ENCODE data around the gene UBQLN4.

DNA sequence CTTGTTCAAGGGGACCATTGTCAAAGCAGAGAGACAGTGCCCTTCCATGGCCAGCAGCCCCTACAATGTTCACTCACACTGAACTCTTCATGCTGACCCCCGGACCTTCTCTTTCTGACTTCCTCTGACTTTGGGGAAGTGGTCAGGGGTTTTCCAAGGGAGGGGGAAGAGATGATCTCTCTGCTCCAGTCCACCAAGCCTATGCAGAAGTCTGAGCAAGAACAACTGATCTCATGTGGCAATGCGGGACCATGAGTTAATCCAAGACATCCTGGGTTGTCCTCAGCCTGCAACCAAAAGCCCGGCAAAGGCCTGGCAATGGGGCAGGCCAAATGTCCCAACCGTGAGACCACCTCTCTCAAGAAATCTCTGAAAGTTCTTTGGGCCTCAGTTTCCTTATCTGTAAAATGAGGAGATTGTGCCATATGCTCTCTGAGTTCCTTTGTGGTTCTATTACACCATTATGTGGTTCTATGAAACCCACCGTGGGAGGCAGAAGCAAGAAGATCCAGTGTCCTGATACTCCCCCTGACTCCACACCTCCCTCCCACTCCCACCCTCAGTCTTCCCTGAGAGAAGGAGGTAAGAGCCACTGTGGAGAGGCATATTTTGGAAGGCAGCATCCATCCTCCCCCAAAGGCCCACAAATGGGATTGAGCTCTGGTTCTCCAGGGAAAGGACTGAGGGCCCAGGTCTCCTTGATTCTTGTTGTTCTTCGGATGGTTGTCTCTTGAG, 63.4 kb downstream of the UBQLN4 start:
- TF ChIP-seq POLR2A (IDR thresholded peaks at IDR 0.05): no peak
- TF ChIP-seq, protein P1, sequence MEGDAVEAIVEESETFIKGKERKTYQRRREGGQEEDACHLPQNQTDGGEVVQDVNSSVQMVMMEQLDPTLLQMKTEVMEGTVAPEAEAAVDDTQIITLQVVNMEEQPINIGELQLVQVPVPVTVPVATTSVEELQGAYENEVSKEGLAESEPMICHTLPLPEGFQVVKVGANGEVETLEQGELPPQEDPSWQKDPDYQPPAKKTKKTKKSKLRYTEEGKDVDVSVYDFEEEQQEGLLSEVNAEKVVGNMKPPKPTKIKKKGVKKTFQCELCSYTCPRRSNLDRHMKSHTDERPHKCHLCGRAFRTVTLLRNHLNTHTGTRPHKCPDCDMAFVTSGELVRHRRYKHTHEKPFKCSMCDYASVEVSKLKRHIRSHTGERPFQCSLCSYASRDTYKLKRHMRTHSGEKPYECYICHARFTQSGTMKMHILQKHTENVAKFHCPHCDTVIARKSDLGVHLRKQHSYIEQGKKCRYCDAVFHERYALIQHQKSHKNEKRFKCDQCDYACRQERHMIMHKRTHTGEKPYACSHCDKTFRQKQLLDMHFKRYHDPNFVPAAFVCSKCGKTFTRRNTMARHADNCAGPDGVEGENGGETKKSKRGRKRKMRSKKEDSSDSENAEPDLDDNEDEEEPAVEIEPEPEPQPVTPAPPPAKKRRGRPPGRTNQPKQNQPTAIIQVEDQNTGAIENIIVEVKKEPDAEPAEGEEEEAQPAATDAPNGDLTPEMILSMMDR (IDR thresholded peaks at IDR 0.05): no peak
